Vagina (tissue), 2 donors: Measurements from ENCODE around the gene MOCS1. TPM values are rescaled to one million over a fixed set of nuclear protein-coding genes. Genes with fewer than 3 reads are reported as not detected.

Source experiments
- DNase-seq, 2 donors: peaks; one replicate each; pipeline ENCODE4 v3.0.0-alpha.2; 2017; ENCODE audit errors: extremely low spot score in 2 of 2
- H3K27ac ChIP-seq: fragments of 200-600 bp; sonication (generic); one replicate; pipeline ENCODE4 v1.5.1; 2019
- H3K27me3 ChIP-seq: fragments of 200-600 bp; sonication (generic); one replicate; pipeline ENCODE4 v1.5.1; 2019
- H3K36me3 ChIP-seq, 2 donors: fragments of 200-600 bp; sonication (generic); one replicate each; pipeline ENCODE4 v1.5.1; 2017 to 2019
- H3K4me1 ChIP-seq: fragments of 200-600 bp; sonication (generic); one replicate; pipeline ENCODE4 v1.5.1; 2019
- H3K4me3 ChIP-seq, 2 donors: fragments of 200-600 bp; sonication (generic); 1 replicate in 1 of 2; 2 replicates in 1 of 2; pipeline ENCODE4 v1.5.1; 2016 to 2019
- H3K9me3 ChIP-seq: fragments of 200-600 bp; sonication (generic); one replicate; pipeline ENCODE4 v1.5.1; 2019
- POLR2A ChIP-seq, 2 donors: fragments of 450-650 bp; IDR thresholded peaks; one replicate each; pipeline ENCODE4 v1.6.1; 2017; ENCODE audit warnings: antibody characterized with exemption in 2 of 2, mild to moderate bottlenecking in 2 of 2, moderate library complexity in 2 of 2
- POLR2AphosphoS5 ChIP-seq, 2 donors: sonication (generic); formaldehyde crosslinking; IDR thresholded peaks; one replicate each; pipeline ENCODE4 v1.9.0; 2017; ENCODE audit warnings: antibody characterized with exemption in 2 of 2, mild to moderate bottlenecking in 2 of 2, low read depth in 1 of 2; ENCODE audit not compliant: insufficient read depth in 1 of 2
- intact Hi-C: fragments of 100-400 bp; cut with DNase I; formaldehyde crosslinking; loops from one replicate; pipeline ENCODE4 v1.15.1; 2023
- total RNA-seq: library from RNA; depleted of rRNA; stranded (reverse); fragments of >200 nt; gene quantifications from one replicate; pipeline ENCODE4 v1.2.3, GENCODE V29; 2016
- TF ChIP-seq, protein P1 (sequence below), 3 experiments: fragments of 450-650 bp in 2 of 3; fragments of 200-600 bp in 1 of 3; sonication (generic) in 1 of 3; IDR thresholded peaks; one replicate each; pipeline ENCODE4 v1.5.1; 2017 to 2019; ENCODE audit warnings: antibody characterized with exemption in 3 of 3, mild to moderate bottlenecking in 2 of 3, moderate library complexity in 2 of 3

MOCS1 gene
- total RNA-seq, 1 donor from 2014 or later: 14.7 TPM

DNA sequence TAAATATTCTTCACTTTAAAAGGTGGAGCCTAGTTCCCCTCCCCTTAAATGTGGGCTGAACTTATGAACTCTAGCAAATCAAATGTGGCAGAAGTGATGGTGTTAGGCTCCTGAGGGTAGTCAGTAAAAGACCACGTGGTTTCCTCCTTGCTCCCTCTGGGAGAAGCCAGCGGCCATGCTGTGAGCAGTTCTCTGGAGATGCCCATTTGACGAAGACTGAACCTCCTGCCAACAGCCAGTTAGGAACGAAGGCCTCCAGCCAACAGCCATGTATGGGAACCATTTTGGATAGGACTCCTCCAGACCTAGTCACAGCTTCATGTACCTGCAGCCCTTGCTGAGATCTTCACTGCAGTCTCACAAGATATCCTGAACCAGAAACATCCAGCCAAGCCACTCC, 7.6 kb upstream of the MOCS1 start:
- Histone ChIP-seq H3K4me3 (no peak overlapping the region), H3K36me3 (no peaks in the 10 kb centered on the region), H3K9me3 (no peaks in the 10 kb centered on the region), H3K27me3 (no peaks in the 10 kb centered on the region), H3K27ac (no peak overlapping the region), H3K4me1 (no peaks in the 10 kb centered on the region)
- intact Hi-C loops: no loop called here
- no peak for TF ChIP-seq POLR2AphosphoS5 (IDR thresholded peaks at IDR 0.05; ENCODE audit: insufficient read depth in 1 of 2, low read depth in 1 of 2)
- DNase-seq: no peak

DNA sequence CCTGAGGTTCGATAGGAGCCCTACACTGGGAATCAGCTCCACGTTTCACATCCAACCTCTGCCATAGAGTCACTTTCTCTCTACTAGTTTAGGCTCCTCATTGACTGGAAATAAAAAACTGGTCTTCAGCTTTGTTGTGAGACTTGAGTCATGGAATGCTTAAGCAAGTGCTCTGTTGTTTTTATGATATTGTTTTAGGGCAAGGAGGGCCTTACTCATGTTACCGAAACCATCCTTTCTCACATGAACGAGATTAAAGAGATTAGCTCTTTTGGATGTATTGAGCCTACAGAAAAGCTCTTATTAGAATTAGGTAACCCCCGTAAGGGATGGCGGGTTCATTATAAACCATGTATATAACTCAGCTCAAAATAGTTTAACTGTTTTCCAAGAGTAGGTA, 6.9 kb upstream of the MOCS1 start:
- intact Hi-C loops: no loop called here
- Histone ChIP-seq H3K4me3 (no peak overlapping the region), H3K27ac (no peak overlapping the region), H3K9me3 (no peaks in the 10 kb centered on the region), H3K4me1 (no peaks in the 10 kb centered on the region), H3K27me3 (no peaks in the 10 kb centered on the region), H3K36me3 (no peaks in the 10 kb centered on the region)
- no peak for DNase-seq
- TF ChIP-seq POLR2AphosphoS5 (IDR thresholded peaks at IDR 0.05; ENCODE audit: insufficient read depth in 1 of 2, low read depth in 1 of 2) (no peak), POLR2A (IDR thresholded peaks at IDR 0.05) (no peak)
- TF ChIP-seq, protein P1, sequence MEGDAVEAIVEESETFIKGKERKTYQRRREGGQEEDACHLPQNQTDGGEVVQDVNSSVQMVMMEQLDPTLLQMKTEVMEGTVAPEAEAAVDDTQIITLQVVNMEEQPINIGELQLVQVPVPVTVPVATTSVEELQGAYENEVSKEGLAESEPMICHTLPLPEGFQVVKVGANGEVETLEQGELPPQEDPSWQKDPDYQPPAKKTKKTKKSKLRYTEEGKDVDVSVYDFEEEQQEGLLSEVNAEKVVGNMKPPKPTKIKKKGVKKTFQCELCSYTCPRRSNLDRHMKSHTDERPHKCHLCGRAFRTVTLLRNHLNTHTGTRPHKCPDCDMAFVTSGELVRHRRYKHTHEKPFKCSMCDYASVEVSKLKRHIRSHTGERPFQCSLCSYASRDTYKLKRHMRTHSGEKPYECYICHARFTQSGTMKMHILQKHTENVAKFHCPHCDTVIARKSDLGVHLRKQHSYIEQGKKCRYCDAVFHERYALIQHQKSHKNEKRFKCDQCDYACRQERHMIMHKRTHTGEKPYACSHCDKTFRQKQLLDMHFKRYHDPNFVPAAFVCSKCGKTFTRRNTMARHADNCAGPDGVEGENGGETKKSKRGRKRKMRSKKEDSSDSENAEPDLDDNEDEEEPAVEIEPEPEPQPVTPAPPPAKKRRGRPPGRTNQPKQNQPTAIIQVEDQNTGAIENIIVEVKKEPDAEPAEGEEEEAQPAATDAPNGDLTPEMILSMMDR (IDR thresholded peaks at IDR 0.05): no peak

DNA sequence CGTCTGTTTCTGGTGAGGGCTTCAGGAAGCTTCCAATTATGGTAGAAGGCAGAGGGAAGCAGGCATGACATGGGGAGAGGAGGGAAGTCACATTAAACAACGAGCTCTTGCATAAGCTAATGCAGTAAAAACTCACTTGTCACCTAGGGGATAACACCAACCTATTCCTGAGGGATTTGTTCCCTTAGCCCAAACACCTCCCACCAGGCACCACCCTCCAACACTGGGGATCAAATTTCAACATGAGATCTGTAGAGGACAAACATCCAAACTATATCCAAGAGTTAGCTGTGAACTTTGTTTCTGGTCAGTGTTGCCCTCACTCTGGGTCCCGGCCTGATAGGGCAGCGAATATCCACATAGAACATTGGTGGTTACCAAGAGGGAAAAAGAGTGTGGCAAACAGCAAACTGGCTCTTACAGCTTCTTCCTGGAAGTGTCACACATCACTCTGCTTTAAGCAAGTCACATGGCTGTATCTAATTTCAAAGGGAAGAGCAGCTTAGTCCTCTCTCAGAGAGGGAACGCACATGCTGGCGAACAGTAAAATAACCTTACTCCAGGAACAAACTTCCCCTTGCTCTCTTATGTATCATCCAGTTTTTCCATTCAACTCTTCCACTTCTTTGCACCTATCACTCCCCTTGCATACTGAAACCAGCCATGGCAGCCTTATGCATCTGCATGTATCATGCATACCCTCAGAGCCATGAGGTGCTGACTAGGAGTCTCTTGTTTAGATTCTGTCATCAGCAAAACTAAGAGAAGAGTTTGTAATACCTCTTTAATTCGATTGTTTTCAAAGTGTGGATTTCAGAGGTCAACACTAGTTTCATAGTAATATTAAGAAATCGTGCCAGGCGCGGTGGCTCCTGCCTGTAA, 4.8 kb upstream of the MOCS1 start:
- H3K27ac ChIP-seq: no peak overlapping the region

DNA sequence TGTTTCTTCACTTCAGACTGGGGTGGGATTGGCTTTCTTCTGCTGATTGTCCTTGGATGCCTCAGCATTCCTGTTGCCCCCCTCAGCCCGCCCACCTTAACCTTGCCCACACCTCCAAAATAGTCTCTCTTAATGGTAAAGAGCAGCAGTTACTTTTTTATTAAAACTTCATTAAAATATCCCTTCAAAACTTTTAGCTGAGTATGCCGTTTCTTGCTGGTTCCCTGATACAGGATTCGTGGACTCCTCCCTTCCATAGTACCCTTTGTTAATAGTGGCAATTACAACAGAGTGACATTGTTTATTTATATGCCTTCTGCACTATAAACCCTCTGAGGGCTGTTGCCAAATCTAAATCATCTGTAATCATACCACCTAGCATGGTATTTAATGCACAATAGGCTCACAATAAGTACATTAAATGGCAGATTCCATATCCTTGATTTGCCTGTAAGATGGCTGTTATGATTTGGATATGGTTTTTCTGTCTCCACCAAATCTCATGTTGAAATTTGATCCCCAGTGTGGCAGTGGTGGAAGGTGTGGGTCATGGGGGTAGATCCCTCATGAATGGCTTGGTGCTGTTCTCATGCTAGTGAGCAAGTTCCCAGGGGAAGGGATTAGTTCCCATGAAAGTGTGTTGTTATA, 3.5 kb upstream of the MOCS1 start:
- DNase-seq: no peak
- H3K9me3 ChIP-seq: no peaks in the 10 kb centered on the region
- no peaks in the 10 kb centered on the region for H3K36me3 ChIP-seq
- H3K27me3 ChIP-seq: no peaks in the 10 kb centered on the region
- peaks cover 11% of the 10 kb centered on the region for H3K4me1 ChIP-seq
- H3K27ac ChIP-seq: no peak overlapping the region
- H3K4me3 ChIP-seq: no peak overlapping the region
- no peak for TF ChIP-seq POLR2AphosphoS5 (IDR thresholded peaks at IDR 0.05; ENCODE audit: insufficient read depth in 1 of 2, low read depth in 1 of 2)
- TF ChIP-seq, protein P1 (IDR thresholded peaks at IDR 0.05): no peak
- no peak for TF ChIP-seq POLR2A (IDR thresholded peaks at IDR 0.05)
- intact Hi-C loops: no loop called here

More for the DNA sequence above, 4.8 kb upstream of the MOCS1 start:
- Histone ChIP-seq H3K4me3 (no peak overlapping the region), H3K27me3 (no peaks in the 10 kb centered on the region), H3K9me3 (no peaks in the 10 kb centered on the region), H3K36me3 (no peaks in the 10 kb centered on the region), H3K4me1 (no peaks in the 10 kb centered on the region)
- TF ChIP-seq, protein P1 (IDR thresholded peaks at IDR 0.05): no peak
- TF ChIP-seq POLR2AphosphoS5 (IDR thresholded peaks at IDR 0.05; ENCODE audit: insufficient read depth in 1 of 2, low read depth in 1 of 2) (no peak), POLR2A (IDR thresholded peaks at IDR 0.05) (no peak)
- intact Hi-C loops: no loop called here
- DNase-seq: no peak

DNA sequence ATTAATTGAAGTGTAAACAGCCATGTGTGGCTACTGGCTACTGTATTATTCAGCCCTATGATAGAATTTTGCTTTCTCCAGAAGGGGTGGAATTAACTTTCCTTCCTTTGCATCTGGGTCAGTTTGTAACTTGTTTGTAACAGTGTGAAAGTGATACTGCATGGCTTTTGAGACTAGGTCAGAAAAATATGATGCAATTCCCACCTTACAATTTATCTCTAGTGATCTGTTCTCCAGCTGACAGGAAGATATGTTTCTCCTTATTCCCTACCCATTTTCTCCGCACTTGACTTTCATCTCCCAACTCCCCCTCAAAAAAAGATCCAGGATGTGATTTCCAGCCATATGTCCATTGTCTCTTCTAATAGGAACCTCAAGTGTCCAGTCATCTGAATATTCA, 2.6 kb upstream of the MOCS1 start:
- Histone ChIP-seq H3K4me1 (peaks cover 18% of the 10 kb centered on the region), H3K27me3 (no peaks in the 10 kb centered on the region), H3K4me3 (no peak overlapping the region), H3K9me3 (no peaks in the 10 kb centered on the region), H3K36me3 (no peaks in the 10 kb centered on the region), H3K27ac (no peak overlapping the region)
- DNase-seq: no peak
- TF ChIP-seq, protein P1 (IDR thresholded peaks at IDR 0.05): no peak
- no peak for TF ChIP-seq POLR2AphosphoS5 (IDR thresholded peaks at IDR 0.05; ENCODE audit: insufficient read depth in 1 of 2, low read depth in 1 of 2)
- TF ChIP-seq POLR2A (IDR thresholded peaks at IDR 0.05): no peak
- intact Hi-C loops: no loop called here
